HG02571 (cell line): ENCODE data around the gene MR1.

Source experiments
- ATAC-seq: cut with Tn5 transposase; IDR thresholded peaks from one replicate; pipeline ENCODE4 v1.9.1; 2021; ENCODE audit warnings: mild to moderate bottlenecking, moderate library complexity; ENCODE audit not compliant: unreplicated experiment

MR1 gene

GRCh38 chr1:181105134-181106021 is 71.6 kb downstream of the MR1 start:
- peak; percentile 77 for ATAC-seq

GRCh38 chr1:181106022-181106312 is 72.2 kb downstream of the MR1 start:
- ATAC-seq, result no peak

GRCh38 chr1:181106479-181106878 is 72.7 kb downstream of the MR1 start:
- ATAC-seq, result no peak

- no peak for ATAC-seq
These were observed 73.9 kb downstream of the MR1 start for GRCh38 chr1:181107711-181108110.

GRCh38 chr1:181108304-181108867 is 74.6 kb downstream of the MR1 start:
- ATAC-seq, result no peak

GRCh38 chr1:181110013-181110412 is 76.2 kb downstream of the MR1 start:
- ATAC-seq, result no peak
